Omental fat pad (tissue), 4 donors: Measurements from ENCODE around the gene MPDZ. TPM values are rescaled to one million over a fixed set of nuclear protein-coding genes. Genes with fewer than 3 reads are reported as not detected.

Source experiments
- ATAC-seq: fragments of 150-250 bp; one replicate; pipeline ENCODE4 v1.9.1; 2016; ENCODE audit warnings: mild to moderate bottlenecking, moderate library complexity; ENCODE audit not compliant: low FRiP score
- DNase-seq: peaks from one replicate; pipeline ENCODE4 v3.0.0-alpha.2; 2019; ENCODE audit warnings: low spot score
- CTCF ChIP-seq, 3 donors: fragments of 450-650 bp; IDR thresholded peaks; one replicate each; pipeline ENCODE4 v1.5.1; 2016 to 2017; ENCODE audit warnings: antibody characterized with exemption in 3 of 3, mild to moderate bottlenecking in 3 of 3, moderate library complexity in 2 of 3
- total RNA-seq, 4 donors: library from RNA; depleted of rRNA; stranded (reverse); fragments of >200 nt; gene quantifications; one replicate each; pipeline ENCODE4 v1.1.0, GENCODE V29; 2016

The MPDZ gene
- total RNA-seq, 4 donors from 2014 or later, result 41.6 to 90.6 (median 77.3) TPM

GRCh38 chr9:13116292-13116691 lies 163.2 kb downstream of the MPDZ start:
- no peak for TF ChIP-seq CTCF (IDR thresholded peaks at IDR 0.05)
- no peak for ATAC-seq
- no peak for DNase-seq

GRCh38 chr9:13113751-13114150 lies 165.7 kb downstream of the MPDZ start:
- no peak for TF ChIP-seq CTCF (IDR thresholded peaks at IDR 0.05)
- DNase-seq (no peak), ATAC-seq (no peak)

- no peak for ATAC-seq
- DNase-seq, result no peak
- TF ChIP-seq CTCF (IDR thresholded peaks at IDR 0.05), result no peak
These were observed 166.3 kb downstream of the MPDZ start for GRCh38 chr9:13113216-13113615.

GRCh38 chr9:13111778-13112177 lies 167.7 kb downstream of the MPDZ start:
- no peak for TF ChIP-seq CTCF (IDR thresholded peaks at IDR 0.05)
- DNase-seq, result no peak
- ATAC-seq, result no peak

- ATAC-seq (no peak), DNase-seq (no peak)
These were observed 168.6 kb downstream of the MPDZ start for GRCh38 chr9:13110766-13111417.

GRCh38 chr9:13109781-13110180 lies 169.7 kb downstream of the MPDZ start:
- TF ChIP-seq CTCF (IDR thresholded peaks at IDR 0.05), result no peak
- ATAC-seq (no peak), DNase-seq (no peak)

More at GRCh38 chr9:13110766-13111417, 168.6 kb downstream of the MPDZ start:
- no peak for TF ChIP-seq CTCF (IDR thresholded peaks at IDR 0.05)

- DNase-seq (no peak), ATAC-seq (no peak)
- no peak for TF ChIP-seq CTCF (IDR thresholded peaks at IDR 0.05)
These were observed 172.5 kb downstream of the MPDZ start for GRCh38 chr9:13107008-13107407.
